Measurements from ENCODE around the gene RGS9. TPM values are rescaled to one million over a fixed set of nuclear protein-coding genes. Genes with fewer than 3 reads are reported as not detected.
"Not testable (repeated sequence)": the region's sequence is repeated elsewhere in the genome, so short reads cannot be mapped to it uniquely, and the experiment has no call there.

RGS9 gene
- 7.9 TPM for total RNA-seq
- long read RNA-seq, partial matches to known transcripts = 5 of 10 reads
- long read RNA-seq, other reads (novel, unspliced or antisense) = 1 of 10 reads

- TF ChIP-seq CTCF (IDR thresholded peaks at IDR 0.05) = peak; percentile 94
- ATAC-seq (peak; percentile 97 to 98), DNase-seq (peak; percentile 91)
- H3K4me3 ChIP-seq = peak within 1 kb of the TSS; percentile 57
- peaks cover 8% of the 10 kb centered on the region for H3K4me1 ChIP-seq
- peak within 1 kb of the TSS; percentile 7 for H3K27ac ChIP-seq
- no peaks in the 10 kb centered on the region for H3K36me3 ChIP-seq
- intact Hi-C loops (cut with DNase I) = no loop called here
- H3K27me3 ChIP-seq (ENCODE audit: low read depth) = no peaks in the 10 kb centered on the region
- no peaks in the 10 kb centered on the region for H3K9me3 ChIP-seq
Observed at GRCh38 chr17:65137021-65137939, at the start of gene RGS9. TSS of gene RGS9 (plus strand) at chr17:65137370. CDS start at chr17:65137541, 171 bp downstream.

GRCh38 chr17:65088621-65089360 lies 48.4 kb upstream of the RGS9 start:
- DNase-seq (no peak), ATAC-seq (no peak)
- no peak for TF ChIP-seq CTCF (IDR thresholded peaks at IDR 0.05)
- no peaks in the 10 kb centered on the region for H3K27me3 ChIP-seq (ENCODE audit: low read depth)
- no peaks in the 10 kb centered on the region for H3K36me3 ChIP-seq
- intact Hi-C loops (cut with DNase I) = no loop called here
- no peak overlapping the region for H3K27ac ChIP-seq
- no peak overlapping the region for H3K4me3 ChIP-seq
- H3K9me3 ChIP-seq = no peaks in the 10 kb centered on the region
- H3K4me1 ChIP-seq = peaks cover 10% of the 10 kb centered on the region

- no peak overlapping the region for H3K4me3 ChIP-seq
- no peak for DNase-seq
- no peaks in the 10 kb centered on the region for H3K4me1 ChIP-seq
- H3K36me3 ChIP-seq = no peaks in the 10 kb centered on the region
- H3K27ac ChIP-seq = no peak overlapping the region
- H3K27me3 ChIP-seq (ENCODE audit: low read depth) = no peaks in the 10 kb centered on the region
- no peak for ATAC-seq
- no peaks in the 10 kb centered on the region for H3K9me3 ChIP-seq
- no peak for TF ChIP-seq CTCF (IDR thresholded peaks at IDR 0.05)
- intact Hi-C loops (cut with DNase I) = no loop called here
Observed at GRCh38 chr17:65092262-65092661, 44.9 kb upstream of the RGS9 start.

GRCh38 chr17:65092721-65093356 lies 44.3 kb upstream of the RGS9 start:
- H3K9me3 ChIP-seq; H3K27ac ChIP-seq; H3K27me3 ChIP-seq (ENCODE audit: low read depth); intact Hi-C loops (cut with DNase I); DNase-seq; H3K4me1 ChIP-seq; H3K36me3 ChIP-seq; ATAC-seq; H3K4me3 ChIP-seq: not testable (repeated sequence)

- DNase-seq (no peak), ATAC-seq (no peak)
- H3K27ac ChIP-seq = no peak overlapping the region
- H3K9me3 ChIP-seq = no peaks in the 10 kb centered on the region
- no peaks in the 10 kb centered on the region for H3K4me1 ChIP-seq
- H3K27me3 ChIP-seq (ENCODE audit: low read depth) = no peaks in the 10 kb centered on the region
- H3K36me3 ChIP-seq = no peaks in the 10 kb centered on the region
- no peak for TF ChIP-seq CTCF (IDR thresholded peaks at IDR 0.05)
- intact Hi-C loops (cut with DNase I) = no loop called here
- no peak overlapping the region for H3K4me3 ChIP-seq
Observed at GRCh38 chr17:65093930-65094329, 43.2 kb upstream of the RGS9 start.

Measured in lower lobe of right lung (tissue), 2 donors.